GM18519 (cell line): ENCODE data around the gene NVL.
"Not testable (repeated sequence)": the region's sequence is repeated elsewhere in the genome, so short reads cannot be mapped to it uniquely, and the experiment has no call there.

Source experiments
- ATAC-seq: cut with Tn5 transposase; IDR thresholded peaks from one replicate; pipeline ENCODE4 v1.9.1; 2021; ENCODE audit warnings: mild to moderate bottlenecking, moderate library complexity; ENCODE audit not compliant: unreplicated experiment, low FRiP score

NVL gene

DNA sequence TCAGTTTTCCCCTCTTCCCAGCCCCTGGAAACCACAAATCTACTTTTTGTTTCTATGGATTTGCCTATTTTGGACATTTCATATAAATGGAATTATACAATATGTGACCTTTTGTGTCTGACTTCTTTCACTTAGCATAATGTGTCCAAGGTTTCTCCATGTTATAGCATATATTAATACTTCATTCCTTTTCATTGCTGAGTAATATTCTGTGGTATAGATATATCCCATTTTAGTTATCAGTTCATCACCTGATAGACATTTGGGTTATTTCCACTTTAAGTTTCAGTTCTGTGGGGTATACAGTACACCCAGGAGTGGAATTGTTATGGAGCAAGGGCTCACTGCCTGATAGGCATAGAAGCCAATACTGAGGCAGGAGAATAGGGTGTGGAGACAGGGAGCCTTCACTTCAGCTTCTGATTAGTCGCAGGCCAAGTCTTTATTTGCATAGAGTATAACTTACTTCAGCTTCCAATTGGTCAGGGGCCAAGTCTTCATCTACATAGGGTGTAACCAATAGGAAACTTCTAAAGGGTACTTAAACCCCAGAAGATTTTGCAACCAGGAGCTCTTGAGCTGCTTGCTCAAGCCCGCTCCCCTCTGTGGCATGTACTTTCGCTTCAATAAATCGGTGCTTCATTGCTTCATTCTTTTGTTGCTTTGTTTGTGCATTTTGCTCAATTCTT, 8.3 kb upstream of the NVL start:
- no peak for ATAC-seq

DNA sequence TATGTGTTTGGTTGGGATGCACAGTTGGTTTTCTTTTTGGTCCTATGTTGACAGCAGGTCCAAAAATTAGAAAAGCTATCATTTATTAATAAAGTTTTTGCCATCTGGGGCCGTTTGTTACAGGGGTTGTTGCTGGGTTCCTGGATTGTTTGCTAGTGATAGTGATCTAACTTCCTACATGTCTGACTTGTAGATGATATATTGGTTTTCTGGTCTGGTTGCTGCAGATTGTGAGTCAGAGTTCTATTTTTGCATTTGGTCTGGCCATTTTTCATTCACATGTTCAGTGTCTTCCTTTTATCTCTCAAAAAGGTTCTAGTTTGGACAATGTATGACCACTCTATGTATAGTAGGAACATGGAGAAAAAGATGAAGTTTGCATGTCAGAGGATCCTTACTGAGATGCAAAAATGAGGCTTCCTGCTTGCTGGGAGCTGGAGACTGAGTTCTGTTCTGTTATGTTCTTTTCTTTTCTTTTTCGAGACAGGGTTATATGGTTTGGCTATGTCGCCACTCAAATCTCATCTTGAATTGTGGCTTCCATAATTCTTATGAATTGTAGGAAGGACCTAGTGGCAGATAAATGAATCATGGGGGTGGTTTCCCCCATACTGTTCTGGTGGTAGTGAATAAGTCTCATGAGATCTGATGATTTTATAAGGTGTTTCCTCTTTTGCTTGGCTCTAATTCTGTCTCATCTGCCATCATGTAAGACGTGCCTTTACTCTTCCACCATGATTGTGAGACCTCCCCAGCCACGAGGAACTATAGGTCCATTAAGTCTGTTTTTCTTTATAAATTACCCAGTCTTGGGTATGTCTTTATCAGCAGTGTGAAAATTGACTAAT, 4.2 kb upstream of the NVL start:
- no peak for ATAC-seq

DNA sequence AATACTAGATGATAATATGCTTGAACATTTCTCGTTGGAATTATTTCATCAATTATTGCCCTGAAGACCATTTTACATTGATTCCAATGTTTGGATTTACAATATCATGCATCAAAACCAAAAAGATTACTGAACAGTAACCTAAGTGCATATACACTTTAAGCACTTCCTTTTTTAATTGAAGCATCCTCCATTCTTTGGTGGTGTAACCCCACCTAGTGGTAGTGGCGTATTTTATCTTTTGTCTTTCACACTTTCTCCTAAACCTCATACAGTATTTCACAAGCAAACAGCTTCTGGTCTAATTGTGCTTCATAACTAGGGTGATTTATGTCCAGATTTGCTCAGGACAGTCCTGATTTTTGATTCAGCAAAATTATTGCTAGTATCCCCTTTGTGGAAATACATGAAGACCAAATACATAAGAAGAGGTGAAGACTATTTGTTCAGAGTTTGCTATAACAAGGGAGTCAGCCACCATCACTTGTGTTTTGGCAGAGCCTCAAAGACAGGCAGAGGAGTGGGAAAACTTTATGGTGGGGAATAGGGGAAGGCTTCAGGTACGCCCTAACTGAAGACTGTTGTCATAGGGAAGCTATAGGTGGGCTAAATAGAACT, 3.4 kb upstream of the NVL start:
- peak; percentile 48 for ATAC-seq

DNA sequence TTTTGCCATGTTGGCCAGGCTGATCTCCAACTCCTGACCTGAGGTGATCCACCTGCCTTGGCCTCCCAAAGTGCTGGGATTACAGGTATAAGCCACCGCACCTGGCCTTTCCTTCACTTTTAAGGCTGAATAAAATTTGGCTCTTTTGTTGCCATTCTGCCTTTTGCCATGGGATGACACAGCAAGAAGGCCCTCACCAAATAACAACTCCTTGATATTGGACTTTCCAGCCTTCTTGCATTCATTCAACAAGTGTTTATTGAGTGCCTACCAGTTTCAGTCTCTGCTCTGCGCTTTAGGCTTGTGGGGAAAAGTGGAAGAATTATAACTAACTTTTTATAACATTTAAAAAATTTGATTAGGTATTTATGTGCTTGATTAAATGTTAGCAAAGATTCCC, 1.9 kb upstream of the NVL start:
- no peak for ATAC-seq

DNA sequence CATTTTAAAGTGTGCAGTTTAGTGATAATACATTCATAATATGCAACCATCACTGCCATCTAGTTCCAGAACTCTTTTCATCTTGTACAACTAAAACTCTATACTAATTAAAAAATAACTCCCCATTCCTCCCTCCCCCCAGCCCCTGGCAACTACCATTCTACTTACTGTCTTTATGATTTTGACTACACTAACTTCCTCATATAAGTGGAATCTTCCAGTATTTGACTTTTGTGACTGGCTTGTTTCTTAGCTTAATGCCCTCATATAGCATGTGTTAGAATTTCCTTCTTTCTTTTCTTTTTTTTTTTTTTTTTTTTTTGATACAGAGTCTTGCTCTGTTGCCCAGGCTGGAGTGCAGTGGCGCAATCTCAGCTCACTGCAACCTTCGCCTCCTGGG, 1.4 kb upstream of the NVL start:
- no peak for ATAC-seq

DNA sequence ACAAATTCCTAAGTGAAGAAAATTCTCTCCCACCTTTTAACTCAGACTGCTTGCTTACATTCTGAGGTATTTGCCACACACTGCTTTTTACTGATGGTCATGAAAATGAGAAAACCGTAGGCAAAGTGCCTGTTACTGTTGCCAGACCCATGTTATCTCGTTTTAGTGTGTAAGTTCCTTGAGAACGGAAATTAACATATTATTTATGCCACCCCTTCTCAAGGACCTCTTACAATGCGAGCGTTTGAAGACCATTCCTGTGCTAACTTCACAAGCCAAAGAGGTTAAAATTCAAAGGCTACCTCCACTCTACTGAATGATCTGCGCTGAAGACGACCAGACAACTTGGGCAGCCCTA, 509 bp downstream of the NVL start:
- ATAC-seq: no peak

DNA sequence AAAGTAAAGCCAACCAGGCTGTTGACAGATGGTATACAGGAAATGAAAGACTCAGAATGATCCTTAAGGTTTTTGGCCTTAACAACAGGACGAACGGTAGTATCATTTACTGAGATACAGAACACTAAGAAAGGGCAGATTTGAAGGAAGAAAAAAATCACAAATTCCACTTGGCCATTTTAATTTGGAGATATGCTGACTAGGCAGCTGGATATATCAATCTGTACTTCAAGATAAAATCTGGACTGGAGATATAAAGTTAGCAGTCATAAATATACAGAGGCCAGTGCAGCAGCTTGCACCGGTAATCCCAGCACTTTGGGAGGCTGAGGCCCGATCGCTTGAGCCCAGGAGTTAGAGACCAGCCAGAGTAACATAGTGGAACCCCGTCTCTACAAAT, 1.3 kb downstream of the NVL start:
- no peak for ATAC-seq

DNA sequence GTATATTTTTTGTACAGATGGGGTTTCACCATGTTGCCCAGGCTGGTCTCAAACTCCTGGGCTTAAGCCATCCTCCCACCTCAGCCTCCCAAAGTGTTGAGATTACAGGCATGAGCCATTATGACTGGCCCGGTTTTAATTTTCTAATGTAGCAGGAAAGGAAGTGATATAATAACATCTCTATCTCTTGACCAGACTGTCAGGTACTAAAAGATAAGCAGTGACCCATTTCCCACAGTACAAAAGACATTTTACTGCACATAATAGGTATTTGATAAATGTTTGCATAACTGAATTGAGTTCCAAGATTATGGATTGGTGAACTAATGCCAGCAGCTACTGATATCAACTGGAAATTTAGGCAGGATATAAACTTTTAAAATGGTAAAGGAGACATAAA, 4.0 kb downstream of the NVL start:
- ATAC-seq: no peak

DNA sequence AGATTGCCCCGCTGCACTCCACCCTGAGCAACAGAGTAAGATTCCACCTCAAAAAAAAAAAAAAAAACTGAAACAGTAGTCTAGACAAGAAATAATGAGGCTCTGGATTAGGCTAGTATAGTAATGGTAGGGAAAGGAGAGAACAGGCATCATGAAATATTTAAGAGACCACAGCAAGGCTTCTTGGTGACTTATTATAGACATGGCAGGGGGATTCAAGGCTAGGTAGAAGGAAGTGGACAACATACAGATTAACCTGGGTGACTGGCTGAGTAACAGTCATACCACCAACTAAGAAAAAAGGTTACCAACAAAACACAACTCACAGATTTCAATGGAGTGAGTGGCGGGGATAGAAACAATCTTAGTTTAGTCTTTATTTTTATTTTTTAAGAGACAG, 8.3 kb downstream of the NVL start:
- no peak for ATAC-seq

DNA sequence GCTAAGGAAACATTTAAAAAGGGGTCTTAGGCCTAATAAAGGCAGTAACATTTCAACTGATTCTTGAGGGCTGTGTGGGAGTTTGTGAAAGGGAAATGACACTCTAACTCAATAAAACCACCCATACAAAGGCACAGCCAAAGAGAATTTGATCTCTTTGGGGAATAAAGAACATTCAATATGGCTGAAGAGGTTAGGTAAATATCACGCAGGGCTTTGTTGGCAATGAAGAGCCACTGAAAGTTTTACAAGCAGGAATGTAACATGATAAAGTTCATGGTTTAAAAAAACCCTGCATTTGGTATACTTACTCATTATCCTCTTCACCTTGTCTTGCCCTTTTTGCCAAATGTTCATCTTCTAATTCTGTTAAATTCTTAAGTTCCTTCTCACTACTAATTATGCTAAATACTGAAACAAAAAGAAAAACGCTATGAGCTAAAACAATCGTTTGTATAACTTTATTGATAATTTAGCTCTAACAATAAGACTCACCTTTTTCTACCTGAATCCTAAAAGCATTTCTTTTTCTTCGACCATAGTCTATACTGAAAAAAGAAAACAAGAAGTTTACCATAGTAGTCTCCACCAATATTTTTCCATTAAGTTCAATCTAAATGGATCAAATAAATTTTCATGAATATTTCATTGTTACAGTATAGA, 12.5 kb downstream of the NVL start:
- ATAC-seq: no peak

DNA sequence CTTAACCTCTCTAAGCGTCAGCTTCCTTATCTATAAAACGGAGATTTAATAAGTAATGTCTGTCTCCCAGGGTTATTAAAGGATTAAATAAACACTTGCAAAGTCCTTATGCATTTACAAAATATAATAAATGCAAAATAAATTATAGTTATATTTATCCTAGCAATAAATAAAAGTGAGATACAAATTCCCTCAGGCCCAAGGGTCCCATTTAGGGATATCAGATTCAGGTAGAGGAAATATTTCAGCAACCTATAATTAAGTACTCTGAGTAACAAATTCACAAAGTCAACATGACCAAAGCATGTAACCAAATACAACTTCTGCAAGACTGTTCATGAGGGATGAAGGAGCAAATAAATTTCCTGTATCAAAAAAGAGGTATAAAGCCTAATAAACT, 17.9 kb downstream of the NVL start:
- ATAC-seq: no peak

DNA sequence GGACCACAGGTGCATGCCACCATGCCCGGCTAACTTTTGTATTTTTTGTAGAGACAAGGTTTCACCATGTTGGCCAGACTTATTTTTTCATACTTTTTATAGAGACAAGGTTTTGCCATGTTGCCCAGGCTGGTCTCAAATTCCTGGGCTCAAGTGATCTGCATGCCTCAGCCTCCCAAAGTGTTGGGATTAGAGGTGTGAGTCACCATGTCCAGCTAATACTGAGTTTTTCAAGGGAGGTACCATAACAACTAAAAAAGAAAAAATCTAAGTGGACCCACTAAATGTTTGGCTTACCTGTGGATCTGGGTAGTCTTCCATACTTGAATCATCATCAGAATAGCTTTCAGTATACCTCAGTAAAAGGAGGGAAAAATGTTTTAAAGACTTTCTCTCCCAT, 18.5 kb downstream of the NVL start:
- not testable (repeated sequence) for ATAC-seq

DNA sequence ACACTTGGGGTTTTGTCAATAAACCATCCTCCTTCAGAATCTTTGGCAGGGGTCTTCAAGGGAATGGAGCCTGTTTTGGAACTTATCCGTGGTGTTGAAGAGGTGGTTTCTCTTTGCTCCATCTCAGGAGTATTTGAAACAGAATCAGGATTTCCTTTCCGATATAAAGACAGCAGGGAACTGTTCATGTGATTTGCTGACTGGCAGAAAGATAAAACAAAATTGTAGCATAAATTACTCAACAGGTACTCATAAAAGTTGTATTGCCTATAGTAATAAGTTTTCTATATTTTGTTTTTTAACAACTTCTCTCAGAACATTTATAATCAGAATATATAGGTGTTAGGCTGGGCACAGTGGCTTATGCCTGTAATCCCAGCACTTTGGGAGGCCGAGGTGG, 21.9 kb downstream of the NVL start:
- ATAC-seq: no peak

DNA sequence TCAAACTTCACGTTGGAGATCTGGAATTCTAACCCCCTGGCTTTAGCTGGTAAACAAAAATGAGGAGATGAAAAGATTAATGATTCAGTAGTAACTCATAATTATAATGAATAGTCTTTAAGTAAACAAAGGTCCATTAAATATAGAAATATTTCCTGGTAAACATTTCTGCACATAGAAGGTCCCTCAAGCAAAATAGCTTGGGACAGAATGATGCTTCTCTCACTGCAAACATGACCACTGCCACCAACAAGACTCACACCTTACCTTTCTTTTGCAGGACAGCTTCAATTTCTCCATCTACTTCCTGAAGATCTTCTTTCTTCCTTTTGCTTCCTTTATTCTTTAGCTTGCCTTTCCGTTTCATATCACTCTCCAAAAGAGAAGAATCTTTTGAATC, 25.2 kb downstream of the NVL start:
- no peak for ATAC-seq

DNA sequence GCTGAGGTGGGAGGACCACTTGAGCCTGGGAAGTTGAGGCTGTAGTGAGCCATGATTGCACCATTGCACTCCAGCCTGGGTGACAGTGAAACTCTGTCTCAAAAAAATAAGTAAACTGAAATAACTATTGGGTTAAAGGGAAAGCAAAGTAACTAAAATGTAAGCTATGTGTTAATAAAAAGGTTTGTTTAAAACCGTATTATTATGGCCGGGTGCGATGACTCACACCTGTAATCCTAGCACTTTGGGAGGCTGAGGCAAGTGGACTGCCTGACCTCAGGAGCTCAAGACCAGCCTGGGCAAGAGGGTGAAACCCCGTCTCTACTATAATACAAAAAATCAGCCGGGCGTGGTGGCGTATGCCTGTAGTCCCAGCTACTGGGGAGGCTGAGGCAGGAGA, 27.0 kb downstream of the NVL start:
- ATAC-seq: no peak

DNA sequence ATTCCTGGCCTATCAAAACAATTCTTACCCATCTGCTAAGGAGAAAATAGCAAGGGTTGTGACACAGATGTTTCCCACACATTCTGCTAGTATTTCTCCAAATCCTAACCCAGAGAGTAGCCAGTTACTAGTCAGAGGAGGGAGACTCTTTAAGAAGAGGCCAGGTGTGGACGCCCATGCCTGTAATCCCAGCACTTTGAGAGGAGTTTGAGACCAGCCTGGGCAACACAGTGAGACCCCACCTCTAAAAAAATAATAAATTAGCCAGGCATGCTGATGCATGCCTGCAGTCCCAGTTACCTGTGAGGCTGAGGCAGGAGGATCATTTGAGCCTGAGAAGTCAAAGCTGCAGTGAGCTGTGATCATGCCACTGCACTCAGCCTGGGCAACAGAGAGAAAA, 28.6 kb downstream of the NVL start:
- no peak for ATAC-seq

DNA sequence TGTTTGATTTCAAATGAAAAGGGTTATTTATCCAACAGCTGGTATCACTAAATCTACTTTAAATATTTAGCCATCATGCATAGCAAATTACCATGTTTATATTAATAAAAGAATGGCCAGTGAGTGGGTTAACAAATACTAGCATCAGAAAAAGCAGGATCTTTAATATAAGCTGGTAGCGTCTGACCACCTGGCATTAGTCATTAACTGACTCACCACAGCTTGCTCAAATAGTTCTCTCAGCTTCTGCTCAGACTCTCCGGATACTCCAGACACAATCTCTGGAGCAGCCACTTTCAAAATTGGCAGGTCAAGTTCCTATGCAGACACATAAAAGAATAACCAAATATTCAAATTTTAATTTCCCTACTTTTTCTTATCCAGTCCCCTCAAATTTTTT, 29.6 kb downstream of the NVL start:
- ATAC-seq: no peak

DNA sequence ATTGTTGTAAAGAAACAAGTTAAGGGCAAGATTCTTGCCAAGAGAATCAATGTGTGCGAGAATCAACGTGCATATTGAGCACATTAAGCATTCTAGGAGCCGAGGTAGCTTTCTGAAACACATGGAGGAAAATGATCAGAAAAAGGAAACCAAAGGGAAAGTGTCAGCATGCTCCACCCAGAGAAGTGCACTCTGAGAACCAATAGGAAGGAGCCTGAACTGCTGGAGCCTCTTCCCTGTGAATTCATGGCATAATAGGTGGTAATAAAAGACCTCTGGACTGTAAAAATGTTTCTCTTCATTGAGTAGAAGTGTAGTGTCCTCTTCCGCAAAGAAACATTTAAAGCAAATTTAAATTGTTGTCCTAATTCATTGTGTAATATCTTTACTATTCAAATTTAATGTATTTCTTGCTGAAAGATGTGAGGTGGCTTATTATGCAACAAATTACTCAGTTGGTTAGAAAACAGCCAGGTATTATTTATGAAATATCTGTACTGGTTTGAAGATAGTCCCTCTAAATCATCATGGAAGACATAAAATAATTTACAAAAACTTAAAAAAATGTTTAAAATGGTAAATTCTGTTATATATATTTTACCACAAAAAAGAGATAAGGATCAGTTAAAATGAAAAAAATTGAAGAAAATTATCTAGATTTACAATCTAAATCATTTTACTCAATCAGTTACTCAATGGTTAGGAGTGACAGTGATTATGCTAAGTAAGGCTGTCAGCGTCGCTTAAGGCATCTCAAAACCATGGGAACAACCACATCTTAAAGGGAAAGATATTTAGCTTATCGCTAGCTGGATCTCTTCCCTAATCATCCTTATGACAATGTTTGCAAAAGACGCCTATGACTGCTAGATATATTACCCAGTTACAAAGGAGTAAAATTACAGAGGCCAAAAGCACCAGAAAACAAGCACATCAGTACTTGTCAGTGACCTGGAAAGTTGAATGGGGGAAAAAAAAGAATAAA, 31.3 kb downstream of the NVL start:
- no peak for ATAC-seq

DNA sequence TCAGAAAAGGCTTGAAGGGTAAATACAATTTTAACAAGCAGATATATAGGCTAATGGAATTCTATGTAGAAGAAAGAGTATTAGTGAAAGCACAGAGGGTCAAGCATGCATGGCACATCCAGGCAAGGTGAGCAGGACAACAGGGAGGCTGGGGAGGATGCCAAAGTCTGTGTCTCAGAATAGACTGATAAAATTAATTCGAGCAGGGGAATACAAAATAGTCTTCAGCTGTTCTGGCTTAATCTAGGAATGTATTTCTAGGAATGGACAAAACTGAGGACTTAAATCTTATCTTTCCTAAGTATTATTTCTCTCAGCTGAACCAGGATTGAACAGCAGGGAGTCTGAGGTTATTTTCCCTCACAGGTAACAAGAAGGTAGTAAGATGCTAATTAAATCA, 35.2 kb downstream of the NVL start:
- ATAC-seq: no peak

DNA sequence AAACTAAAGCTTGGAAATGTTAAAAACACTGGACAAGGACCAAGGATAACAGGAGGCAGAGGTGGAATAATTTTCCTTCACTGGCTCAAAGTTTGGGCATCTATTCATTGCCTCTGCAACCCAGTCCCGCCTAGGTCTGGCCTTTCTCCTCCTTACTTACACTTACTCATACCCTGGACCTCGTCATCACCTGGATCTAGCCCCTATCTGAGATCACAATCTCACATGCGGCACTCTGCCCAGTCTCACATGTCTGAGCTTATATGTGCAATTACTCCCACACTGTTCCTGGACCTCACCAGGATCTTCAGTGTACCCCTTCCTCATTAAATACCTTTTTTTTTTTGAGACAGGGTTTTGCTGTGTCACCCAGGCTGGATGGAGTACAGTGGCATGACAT, 37.6 kb downstream of the NVL start:
- ATAC-seq: no peak
